OCI-LY7 (cell line): ENCODE results near the gene BAMBI. TPM values are rescaled to one million over a fixed set of nuclear protein-coding genes. Genes with fewer than 3 reads are reported as not detected.

Source experiments
- BruUV-seq: library from RNA; stranded (reverse); fragments of 400-500 nt; replicated peaks from 2 replicates; lab custom pipeline; 2021; lab: Mats Ljungman, UMichigan
- CTCF ChIA-PET: fragments of 300-600 bp; sonication (Branson Sonifier 250); formaldehyde crosslinking; loops from one replicate; lab custom pipeline; 2022; ENCODE audit warnings: antibody characterized with exemption; ENCODE audit not compliant: unreplicated experiment; lab: Charles Lee
- POLR2A ChIA-PET: fragments of 300-600 bp; sonication (Branson Sonifier 250); formaldehyde crosslinking; loops from one replicate; lab custom pipeline; 2022; ENCODE audit warnings: antibody characterized with exemption; lab: Charles Lee
- DNase-seq: peaks from one replicate; pipeline ENCODE4 v3.0.0-alpha.2; 2015; ENCODE audit warnings: low spot score
- H2AFZ ChIP-seq: fragments of 200-600 bp; sonication (generic), shearing (Covaris generic); 2 replicates; pipeline ENCODE4 v1.6.1; 2014; ENCODE audit warnings: mild to moderate bottlenecking, antibody characterized with exemption, low read length, moderate library complexity
- H3K27ac ChIP-seq: fragments of 200-600 bp; sonication (generic); 2 replicates; pipeline ENCODE4 v1.5.1; 2014; ENCODE audit warnings: mixed run types, low read depth, mild to moderate bottlenecking, moderate library complexity, low read length, inconsistent platforms; ENCODE audit not compliant: poor library complexity, severe bottlenecking
- H3K36me3 ChIP-seq: fragments of 200-600 bp; sonication (generic); 2 replicates; pipeline ENCODE4 v1.6.1; 2014; ENCODE audit warnings: mild to moderate bottlenecking, antibody characterized with exemption, low read length, moderate library complexity, mixed read lengths; ENCODE audit not compliant: insufficient read depth
- H3K4me1 ChIP-seq: fragments of 200-600 bp; sonication (generic); 2 replicates; pipeline ENCODE4 v1.5.1; 2014; ENCODE audit warnings: mild to moderate bottlenecking, low read length; ENCODE audit not compliant: insufficient read depth, poor library complexity, severe bottlenecking
- H3K4me2 ChIP-seq: fragments of 200-600 bp; sonication (generic); 2 replicates; pipeline ENCODE4 v1.6.1; 2014; ENCODE audit warnings: mild to moderate bottlenecking, low read length
- H3K4me3 ChIP-seq: fragments of 200-600 bp; sonication (generic); 2 replicates; pipeline ENCODE4 v1.5.1; 2014; ENCODE audit warnings: mild to moderate bottlenecking, low read depth, low read length; ENCODE audit not compliant: poor library complexity, severe bottlenecking
- H3K79me2 ChIP-seq: fragments of 200-600 bp; sonication (generic); 2 replicates; pipeline ENCODE4 v1.6.1; 2016; ENCODE audit warnings: low read depth, mild to moderate bottlenecking, low read length, moderate library complexity, mixed read lengths; ENCODE audit not compliant: insufficient read depth
- H3K9me2 ChIP-seq: fragments of 200-600 bp; sonication (generic); 2 replicates; pipeline ENCODE4 v1.6.1; 2016; ENCODE audit warnings: mild to moderate bottlenecking, low read length, mixed read lengths; ENCODE audit not compliant: insufficient read depth
- H3K9me3 ChIP-seq: fragments of 200-600 bp; sonication (generic); 2 replicates; pipeline ENCODE4 v1.6.1; 2014; ENCODE audit warnings: mild to moderate bottlenecking, mixed run types, low read length, mixed read lengths
- H4K20me1 ChIP-seq: fragments of 200-600 bp; sonication (generic); 2 replicates; pipeline ENCODE4 v1.6.1; 2014; ENCODE audit warnings: mild to moderate bottlenecking, antibody characterized with exemption, low read length, moderate library complexity, mixed read lengths; ENCODE audit not compliant: insufficient read depth
- EZH2phosphoT487 ChIP-seq: fragments of 200-600 bp; sonication (generic); IDR thresholded peaks from 2 replicates; pipeline ENCODE4 v1.6.1; 2018; ENCODE audit warnings: low read depth, borderline replicate concordance, mild to moderate bottlenecking, mixed run types, antibody characterized with exemption, low read length, moderate library complexity, mixed read lengths
- intact Hi-C: fragments of 100-400 bp; cut with micrococcal nuclease; formaldehyde crosslinking; loops from one replicate; pipeline ENCODE4 v1.10.0; 2022; ENCODE audit not compliant: unreplicated experiment
- total RNA-seq, 2 experiments: library from RNA; depleted of rRNA in 1 of 2; stranded (reverse); fragments of >200 nt in 1 of 2; shearing (Covaris generic) in 1 of 2; gene quantifications; 2 replicates each; pipeline ENCODE4 v1.2.3, GENCODE V29; 2014 to 2022
- TF ChIP-seq, protein P1 (sequence below): fragments of 200-600 bp; sonication (generic); conservative IDR thresholded peaks from 2 replicates; pipeline ENCODE4 v1.5.1; 2014; ENCODE audit warnings: mild to moderate bottlenecking, antibody characterized with exemption, low read length, moderate library complexity, mixed read lengths

Gene BAMBI
- total RNA-seq, 2 experiments from 2014 or later = 0.89 to 3.1 TPM

DNA sequence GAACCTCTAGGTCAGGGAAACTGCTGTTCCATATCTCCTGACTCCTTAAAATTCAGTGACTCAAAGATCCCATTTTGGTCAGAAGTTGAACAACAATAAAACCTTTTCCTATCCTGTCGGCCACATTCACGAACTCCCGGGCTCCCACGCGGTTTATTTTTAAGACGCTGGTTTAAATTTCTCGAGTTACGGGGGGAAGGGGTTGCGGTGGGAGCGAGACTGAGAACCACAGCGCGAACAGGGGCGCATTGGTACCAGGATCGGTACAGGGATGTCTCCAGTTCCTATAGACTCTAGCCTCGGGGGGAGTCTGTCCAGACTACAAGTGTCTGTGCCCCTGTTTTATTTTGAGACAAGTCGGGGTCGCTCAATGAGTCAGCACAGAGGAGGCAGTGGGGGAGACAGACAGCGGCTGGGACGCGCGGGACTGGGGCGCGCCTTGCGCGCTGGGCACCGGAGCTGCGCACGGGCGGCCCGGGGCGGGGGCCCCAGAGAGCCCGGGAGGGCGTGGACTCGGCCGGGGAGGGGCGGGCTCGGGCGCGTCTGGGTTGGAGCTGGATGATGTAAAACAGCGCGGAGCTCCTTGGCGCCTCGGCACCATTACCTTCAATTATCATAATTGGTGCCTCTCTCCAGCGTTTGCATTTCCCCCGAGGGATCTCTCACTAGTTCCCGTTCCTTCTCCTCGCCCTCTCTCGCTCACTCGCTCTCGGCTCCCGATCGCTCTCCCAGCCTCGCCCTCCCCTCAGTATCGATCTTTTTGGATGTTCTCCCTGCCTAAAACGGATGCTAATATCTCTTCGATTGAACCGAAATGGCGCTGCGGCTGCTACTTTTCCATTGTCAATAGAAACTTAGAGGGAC, 8.7 kb upstream of the BAMBI start:
- TF ChIP-seq, protein P1, sequence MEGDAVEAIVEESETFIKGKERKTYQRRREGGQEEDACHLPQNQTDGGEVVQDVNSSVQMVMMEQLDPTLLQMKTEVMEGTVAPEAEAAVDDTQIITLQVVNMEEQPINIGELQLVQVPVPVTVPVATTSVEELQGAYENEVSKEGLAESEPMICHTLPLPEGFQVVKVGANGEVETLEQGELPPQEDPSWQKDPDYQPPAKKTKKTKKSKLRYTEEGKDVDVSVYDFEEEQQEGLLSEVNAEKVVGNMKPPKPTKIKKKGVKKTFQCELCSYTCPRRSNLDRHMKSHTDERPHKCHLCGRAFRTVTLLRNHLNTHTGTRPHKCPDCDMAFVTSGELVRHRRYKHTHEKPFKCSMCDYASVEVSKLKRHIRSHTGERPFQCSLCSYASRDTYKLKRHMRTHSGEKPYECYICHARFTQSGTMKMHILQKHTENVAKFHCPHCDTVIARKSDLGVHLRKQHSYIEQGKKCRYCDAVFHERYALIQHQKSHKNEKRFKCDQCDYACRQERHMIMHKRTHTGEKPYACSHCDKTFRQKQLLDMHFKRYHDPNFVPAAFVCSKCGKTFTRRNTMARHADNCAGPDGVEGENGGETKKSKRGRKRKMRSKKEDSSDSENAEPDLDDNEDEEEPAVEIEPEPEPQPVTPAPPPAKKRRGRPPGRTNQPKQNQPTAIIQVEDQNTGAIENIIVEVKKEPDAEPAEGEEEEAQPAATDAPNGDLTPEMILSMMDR = no peak
- TF ChIP-seq EZH2phosphoT487 = no peak
- H3K4me1 ChIP-seq = no peaks in the 10 kb centered on the region
- intact Hi-C loops = no loop called here
- no peak overlapping the region for H3K4me2 ChIP-seq
- no peaks in the 10 kb centered on the region for H3K9me2 ChIP-seq
- CTCF ChIA-PET = no interaction called here
- no peaks in the 10 kb centered on the region for H4K20me1 ChIP-seq
- no peaks in the 10 kb centered on the region for H3K36me3 ChIP-seq
- no peak for DNase-seq
- H2AFZ ChIP-seq = no peak overlapping the region
- no peaks in the 10 kb centered on the region for H3K9me3 ChIP-seq
- BruUV-seq = no TSS peak
- POLR2A ChIA-PET = no interaction called here
- no peaks in the 10 kb centered on the region for H3K79me2 ChIP-seq
- no peak overlapping the region for H3K4me3 ChIP-seq
- no peak overlapping the region for H3K27ac ChIP-seq

GRCh38 chr10:28669227-28670173, 7.8 kb upstream of the BAMBI start:
- CTCF ChIA-PET = interaction anchor here (0.5 kb wide), 1 partner anchor 254 kb away, joined by 3 read pairs; no protein-coding TSS in a partner anchor
- intact Hi-C loops = no loop called here
- Histone ChIP-seq H3K79me2 (no peaks in the 10 kb centered on the region), H3K4me1 (no peaks in the 10 kb centered on the region), H3K36me3 (no peaks in the 10 kb centered on the region), H4K20me1 (no peaks in the 10 kb centered on the region), H3K27ac (no peak overlapping the region), H3K4me2 (no peak overlapping the region), H3K9me3 (no peaks in the 10 kb centered on the region), H3K9me2 (no peaks in the 10 kb centered on the region), H2AFZ (no peak overlapping the region), H3K4me3 (no peak overlapping the region)
- no TSS peak for BruUV-seq
- TF ChIP-seq, protein P1 = no peak
- TF ChIP-seq EZH2phosphoT487 = no peak
- no peak for DNase-seq
- POLR2A ChIA-PET = interaction anchor here (0.6 kb wide), 2 partner anchors 711 to 811 kb away, joined by 3 read pairs; no protein-coding TSS in a partner anchor
